GM12875 (cell line): ENCODE measurements around the gene YAP1.

ENCODE experiments used
- H3K4me3 ChIP-seq: one replicate; pipeline ENCODE4 v1.5.1; 2011; ENCODE audit warnings: low read depth, low read length, control low read depth
- TF ChIP-seq, protein P1 (sequence below): IDR thresholded peaks from 2 replicates; pipeline ENCODE4 v1.5.1; 2011; ENCODE audit warnings: low read depth, mild to moderate bottlenecking, control low read depth, inconsistent platforms, low read length, moderate library complexity, borderline replicate concordance; ENCODE audit not compliant: insufficient read depth

YAP1 gene

DNA sequence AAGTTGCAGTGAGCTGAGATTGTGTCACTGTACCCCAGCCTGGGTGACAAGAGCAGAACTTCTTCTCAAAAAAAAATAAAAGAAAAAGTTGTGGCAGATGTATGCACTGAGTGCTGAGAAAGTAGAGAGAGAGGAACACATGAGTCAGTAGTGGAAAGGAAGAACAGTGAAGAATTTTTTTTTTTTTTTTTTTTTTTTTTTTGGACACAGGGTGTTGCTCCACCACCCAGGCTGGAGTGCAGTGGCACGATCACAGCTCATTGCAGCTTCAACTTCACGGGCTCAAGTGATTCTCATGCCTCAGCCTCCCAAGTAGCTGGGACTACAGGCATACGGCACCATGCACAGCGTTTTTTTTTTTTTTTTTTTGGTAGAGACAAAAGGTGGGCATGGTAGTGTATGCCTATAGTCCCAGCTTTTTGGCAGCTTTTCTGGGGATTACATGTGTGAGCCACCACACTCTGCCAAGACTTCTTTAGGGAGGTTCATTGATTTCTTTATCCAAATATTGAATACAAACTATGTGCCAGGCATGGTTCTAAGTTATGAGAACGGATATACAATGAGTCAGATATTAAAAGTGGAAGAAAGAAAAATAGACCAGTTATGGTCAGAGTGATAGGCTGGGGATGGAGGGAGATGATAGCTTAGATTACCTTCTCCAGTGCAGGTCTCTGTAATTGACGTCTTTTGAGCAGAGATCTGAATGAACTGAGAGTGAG, 62.0 kb downstream of the YAP1 start:
- no peak overlapping the region for H3K4me3 ChIP-seq
- TF ChIP-seq, protein P1, sequence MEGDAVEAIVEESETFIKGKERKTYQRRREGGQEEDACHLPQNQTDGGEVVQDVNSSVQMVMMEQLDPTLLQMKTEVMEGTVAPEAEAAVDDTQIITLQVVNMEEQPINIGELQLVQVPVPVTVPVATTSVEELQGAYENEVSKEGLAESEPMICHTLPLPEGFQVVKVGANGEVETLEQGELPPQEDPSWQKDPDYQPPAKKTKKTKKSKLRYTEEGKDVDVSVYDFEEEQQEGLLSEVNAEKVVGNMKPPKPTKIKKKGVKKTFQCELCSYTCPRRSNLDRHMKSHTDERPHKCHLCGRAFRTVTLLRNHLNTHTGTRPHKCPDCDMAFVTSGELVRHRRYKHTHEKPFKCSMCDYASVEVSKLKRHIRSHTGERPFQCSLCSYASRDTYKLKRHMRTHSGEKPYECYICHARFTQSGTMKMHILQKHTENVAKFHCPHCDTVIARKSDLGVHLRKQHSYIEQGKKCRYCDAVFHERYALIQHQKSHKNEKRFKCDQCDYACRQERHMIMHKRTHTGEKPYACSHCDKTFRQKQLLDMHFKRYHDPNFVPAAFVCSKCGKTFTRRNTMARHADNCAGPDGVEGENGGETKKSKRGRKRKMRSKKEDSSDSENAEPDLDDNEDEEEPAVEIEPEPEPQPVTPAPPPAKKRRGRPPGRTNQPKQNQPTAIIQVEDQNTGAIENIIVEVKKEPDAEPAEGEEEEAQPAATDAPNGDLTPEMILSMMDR = no peak

DNA sequence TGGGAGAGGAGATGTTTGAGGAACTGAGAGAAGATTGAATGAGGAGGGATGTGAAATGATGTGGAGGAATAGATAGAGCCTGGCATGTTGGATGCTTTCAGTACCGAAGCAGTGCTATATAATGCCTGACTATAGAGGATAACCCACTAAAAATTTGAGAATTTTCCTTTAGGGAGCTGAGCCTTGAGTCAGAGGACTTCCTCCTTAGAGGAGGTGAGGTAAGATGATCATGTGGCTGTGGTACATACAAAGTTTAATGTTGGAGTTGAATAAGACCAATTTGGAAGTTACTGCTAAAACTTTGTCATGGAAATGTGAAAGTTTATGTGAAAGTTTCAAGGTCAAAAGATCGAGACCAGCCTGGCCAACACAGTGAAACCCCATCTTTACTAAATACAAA, 66.9 kb downstream of the YAP1 start:
- H3K4me3 ChIP-seq = no peak overlapping the region
- TF ChIP-seq, protein P1 = no peak

DNA sequence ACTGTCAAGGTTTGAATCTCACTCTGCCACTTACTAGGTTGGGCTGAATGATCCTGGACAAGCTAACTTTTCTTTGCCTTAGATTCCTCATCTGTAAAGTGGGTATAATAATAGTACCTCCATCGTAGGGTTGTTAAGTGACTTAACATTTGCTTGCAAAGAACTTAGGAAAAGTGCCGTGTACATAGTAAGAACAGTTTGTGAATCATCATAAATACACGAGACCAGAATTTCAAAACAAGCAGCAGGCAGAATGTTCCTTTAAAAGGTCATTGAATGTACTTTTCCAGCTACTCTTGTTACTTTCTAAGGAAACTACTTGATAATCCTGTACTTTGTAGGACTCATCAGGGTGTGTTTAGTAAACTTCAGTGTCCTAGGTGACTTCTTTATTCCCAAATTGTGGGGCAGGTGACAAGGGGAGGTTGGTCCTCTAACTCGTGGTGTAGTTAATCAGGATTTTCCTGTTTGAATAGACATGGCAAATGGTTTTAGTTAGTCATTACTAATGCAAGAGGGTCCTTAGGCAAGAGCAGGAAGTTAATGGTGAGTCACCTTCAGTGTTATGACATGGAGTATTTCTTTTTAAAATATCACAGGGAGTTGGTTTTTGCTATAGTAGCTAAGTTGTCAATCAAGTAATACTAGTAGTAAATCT, 67.9 kb downstream of the YAP1 start:
- TF ChIP-seq, protein P1 = no peak
- no peak overlapping the region for H3K4me3 ChIP-seq

DNA sequence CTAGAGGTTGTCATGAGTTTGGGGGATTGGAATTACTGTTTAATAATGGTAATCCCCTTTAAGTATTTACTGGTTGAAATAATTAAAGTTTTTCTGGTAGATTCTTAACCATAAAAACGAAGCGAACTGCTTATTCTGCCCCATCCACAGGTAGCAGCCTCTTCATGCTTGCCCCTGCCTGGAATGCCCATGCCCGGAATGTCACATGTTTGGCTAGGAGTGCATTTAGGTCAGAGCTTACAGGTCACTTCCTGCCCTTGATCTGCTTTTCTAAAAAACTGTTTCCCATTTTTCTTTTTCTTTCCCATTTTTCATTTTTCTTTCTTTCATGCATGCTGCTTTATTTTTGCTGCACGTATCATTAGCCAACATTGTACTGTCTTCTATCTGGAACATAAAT, 69.1 kb downstream of the YAP1 start:
- TF ChIP-seq, protein P1 = no peak
- H3K4me3 ChIP-seq = no peak overlapping the region

DNA sequence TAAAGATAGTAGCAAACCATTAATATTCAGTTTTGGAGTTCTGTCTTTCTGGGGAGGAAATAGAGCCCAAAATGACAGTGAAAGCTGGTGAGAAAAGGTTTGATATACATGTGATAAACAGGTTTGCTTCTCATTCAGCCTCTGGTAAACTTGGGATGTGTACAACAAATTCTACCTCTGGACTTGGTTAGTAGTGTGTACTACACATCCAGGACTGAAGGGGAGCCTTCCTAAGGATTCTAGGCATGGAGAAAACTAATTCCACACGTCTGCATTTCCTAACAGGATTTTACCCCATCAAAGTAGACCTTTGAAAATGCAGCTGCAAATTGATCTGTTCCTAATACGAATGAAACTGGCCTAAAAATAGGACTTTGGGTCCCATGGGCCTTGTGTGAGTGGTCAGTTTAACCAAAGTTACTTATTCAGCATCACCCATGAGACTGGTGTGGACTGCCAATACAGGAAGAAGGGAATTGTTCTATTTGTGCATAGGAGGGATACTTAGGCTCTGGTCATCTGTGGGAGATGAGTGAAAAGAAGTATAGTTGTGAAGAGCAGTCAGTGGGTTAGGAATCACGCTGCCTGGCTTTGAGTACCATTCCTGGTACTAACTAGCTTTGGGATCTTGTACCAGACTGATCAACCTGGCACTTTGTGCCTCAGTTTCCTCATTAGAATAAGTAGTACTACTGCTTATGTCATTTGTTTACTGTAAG, 74.2 kb downstream of the YAP1 start:
- no peak overlapping the region for H3K4me3 ChIP-seq
- TF ChIP-seq, protein P1 = no peak

DNA sequence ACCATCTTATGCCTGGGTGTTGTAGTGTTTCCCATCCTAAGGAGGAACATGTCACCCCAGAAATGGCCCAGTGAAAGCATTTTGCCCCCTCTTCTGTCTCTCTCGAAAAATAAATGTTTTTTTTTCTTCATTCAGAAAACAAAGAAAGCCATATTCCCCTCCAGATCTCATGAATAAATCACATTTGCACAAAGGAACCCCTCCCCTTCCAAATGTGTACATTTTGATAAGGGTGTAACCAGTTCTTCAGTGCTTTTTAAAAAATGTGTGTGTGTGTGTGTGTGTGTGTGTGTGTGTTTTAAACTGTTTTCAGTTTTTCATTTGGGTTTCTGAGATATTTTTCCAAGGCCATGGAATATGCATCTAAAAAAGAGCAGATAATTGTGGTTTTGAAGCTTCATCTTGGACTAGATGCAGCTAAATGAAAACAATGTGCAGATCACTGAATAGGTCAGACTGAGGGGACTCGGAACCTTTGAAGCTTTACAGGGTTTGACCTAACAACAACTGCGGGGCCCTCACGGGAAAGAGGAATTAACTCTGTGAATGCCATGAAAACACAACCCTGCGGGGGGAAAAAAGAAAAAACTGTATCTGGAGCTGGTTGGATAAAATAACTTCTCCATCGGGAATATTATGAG, 76.4 kb downstream of the YAP1 start:
- TF ChIP-seq, protein P1 = no peak
- no peak overlapping the region for H3K4me3 ChIP-seq
